T-helper 2 cell treated with Interferon-gamma antibody and Interleukin-4, amounts not matched to agents 5 μg/mL and 100 μg/mL, for 36 hours (primary cell): ENCODE data around the gene NEK1.
A peak's percentile ranks its signal among the peaks of the same experiment; 100 is the strongest.
"Not testable (repeated sequence)": the region's sequence is repeated elsewhere in the genome, so short reads cannot be mapped to it uniquely, and the experiment has no call there.

Experiments used
- DNase-seq: peaks from one replicate; pipeline ENCODE4 v3.0.0; 2021; ENCODE audit warnings: low spot score
- H3K27ac Mint-ChIP-seq: one replicate; pipeline ENCODE4 v1.8.0; 2021; ENCODE audit warnings: mild to moderate bottlenecking, mixed read lengths
- H3K27me3 Mint-ChIP-seq: one replicate; pipeline ENCODE4 v1.8.0; 2021; ENCODE audit warnings: low read depth, mixed read lengths
- H3K36me3 Mint-ChIP-seq: one replicate; pipeline ENCODE4 v1.8.0; 2021; ENCODE audit warnings: low read depth, mixed read lengths
- H3K4me1 Mint-ChIP-seq: one replicate; pipeline ENCODE4 v1.8.0; 2021; ENCODE audit warnings: low read depth, mixed read lengths
- H3K4me3 Mint-ChIP-seq: one replicate; pipeline ENCODE4 v1.8.0; 2022; ENCODE audit warnings: mild to moderate bottlenecking, moderate library complexity, mixed read lengths
- H3K9me3 Mint-ChIP-seq: one replicate; pipeline ENCODE4 v1.8.0; 2021; ENCODE audit warnings: mixed read lengths

NEK1 gene

DNA sequence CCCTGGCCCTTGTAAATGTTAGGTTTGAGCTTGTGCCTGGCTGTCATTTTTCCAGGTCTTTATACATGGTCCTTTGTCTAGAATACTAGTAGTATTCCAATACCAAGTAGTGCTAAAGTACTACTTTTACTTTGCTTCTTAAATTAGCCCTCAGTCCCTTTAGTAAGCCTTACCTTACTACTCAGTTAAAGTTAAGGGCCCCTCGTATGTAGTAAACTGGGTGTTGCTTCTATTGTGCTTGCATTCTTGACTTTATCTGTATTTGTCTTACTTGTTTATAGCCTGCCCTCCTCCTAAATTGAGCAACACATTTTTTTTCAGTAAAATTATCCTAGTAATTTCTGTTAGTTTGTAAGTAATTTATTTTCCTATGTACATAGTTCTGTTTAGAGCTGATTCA is 33.2 kb upstream of the NEK1 start:
- Mint-ChIP-seq H3K36me3 (peaks cover 14% of the 10 kb centered on the region), H3K9me3 (no peaks in the 10 kb centered on the region), H3K4me3 (no peak overlapping the region), H3K27me3 (no peaks in the 10 kb centered on the region), H3K27ac (no peak overlapping the region), H3K4me1 (no peaks in the 10 kb centered on the region)
- no peak for DNase-seq

DNA sequence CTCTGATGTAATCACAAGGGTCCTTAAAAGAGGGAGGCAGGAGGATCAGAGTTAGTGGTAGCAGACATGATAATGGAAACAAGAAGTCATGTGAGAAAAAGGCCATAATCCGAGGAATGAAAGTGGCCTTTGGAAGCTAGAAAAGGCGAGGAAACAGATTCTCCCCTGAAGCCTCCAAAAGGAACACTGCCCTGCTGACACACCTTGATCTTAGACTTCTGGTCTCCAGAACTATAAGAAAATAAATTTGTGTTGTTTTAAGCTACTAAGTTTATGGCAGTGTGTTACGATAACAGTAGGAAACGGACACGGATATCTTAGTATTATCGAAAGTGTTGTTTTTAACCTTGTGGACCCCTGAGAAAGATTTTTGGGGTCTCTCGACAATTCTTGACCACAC is 32.4 kb upstream of the NEK1 start:
- peaks cover 20% of the 10 kb centered on the region for H3K36me3 Mint-ChIP-seq
- DNase-seq: no peak
- no peak overlapping the region for H3K27ac Mint-ChIP-seq
- no peaks in the 10 kb centered on the region for H3K27me3 Mint-ChIP-seq
- H3K9me3 Mint-ChIP-seq: no peaks in the 10 kb centered on the region
- H3K4me1 Mint-ChIP-seq: no peaks in the 10 kb centered on the region
- no peak overlapping the region for H3K4me3 Mint-ChIP-seq

- Mint-ChIP-seq H3K36me3 (peaks cover 44% of the 10 kb centered on the region), H3K4me1 (peaks cover 5% of the 10 kb centered on the region), H3K27ac (no peak overlapping the region), H3K9me3 (no peaks in the 10 kb centered on the region), H3K4me3 (no peak overlapping the region), H3K27me3 (no peaks in the 10 kb centered on the region)
- no peak for DNase-seq
Observed at GRCh38 chr4:169640261-169640870, 28.0 kb upstream of the NEK1 start.

- no peak for DNase-seq
- Mint-ChIP-seq H3K4me3 (no peak overlapping the region), H3K27me3 (no peaks in the 10 kb centered on the region), H3K27ac (no peak overlapping the region), H3K36me3 (peaks cover 41% of the 10 kb centered on the region), H3K9me3 (no peaks in the 10 kb centered on the region), H3K4me1 (peaks cover 13% of the 10 kb centered on the region)
Observed at GRCh38 chr4:169634975-169635374, 22.6 kb upstream of the NEK1 start.

- Mint-ChIP-seq H3K9me3 (no peaks in the 10 kb centered on the region), H3K4me1 (peaks cover 16% of the 10 kb centered on the region), H3K36me3 (peaks cover 27% of the 10 kb centered on the region), H3K27ac (no peak overlapping the region), H3K4me3 (no peak overlapping the region), H3K27me3 (no peaks in the 10 kb centered on the region)
- no peak for DNase-seq
Observed at GRCh38 chr4:169632896-169633295, 20.5 kb upstream of the NEK1 start.

- DNase-seq: no peak
- H3K9me3 Mint-ChIP-seq: no peaks in the 10 kb centered on the region
- no peaks in the 10 kb centered on the region for H3K27me3 Mint-ChIP-seq
- H3K27ac Mint-ChIP-seq: no peak overlapping the region
- H3K4me3 Mint-ChIP-seq: no peak overlapping the region
- H3K4me1 Mint-ChIP-seq: peaks cover 30% of the 10 kb centered on the region
- H3K36me3 Mint-ChIP-seq: peaks cover 11% of the 10 kb centered on the region
Observed at GRCh38 chr4:169630069-169630468, 17.7 kb upstream of the NEK1 start.

DNA sequence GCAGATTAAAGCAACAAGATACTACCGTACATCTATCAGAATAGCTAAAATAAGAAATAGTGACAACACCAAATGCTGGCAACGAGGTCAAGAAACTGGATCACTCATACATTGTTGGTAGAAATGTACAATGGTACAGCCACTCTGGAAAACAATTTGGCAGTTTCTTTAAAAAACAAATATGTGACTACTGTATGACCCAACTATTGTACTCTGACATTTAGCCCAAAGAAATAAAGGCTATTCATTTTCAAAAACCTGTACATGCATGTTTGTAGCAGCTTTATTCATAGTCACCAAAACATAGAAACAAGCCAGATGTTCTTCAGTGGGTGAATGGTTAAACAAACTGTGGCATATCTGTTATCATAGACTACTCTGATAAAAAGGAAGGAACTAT is 16.2 kb upstream of the NEK1 start:
- H3K4me1 Mint-ChIP-seq: peaks cover 31% of the 10 kb centered on the region

DNA sequence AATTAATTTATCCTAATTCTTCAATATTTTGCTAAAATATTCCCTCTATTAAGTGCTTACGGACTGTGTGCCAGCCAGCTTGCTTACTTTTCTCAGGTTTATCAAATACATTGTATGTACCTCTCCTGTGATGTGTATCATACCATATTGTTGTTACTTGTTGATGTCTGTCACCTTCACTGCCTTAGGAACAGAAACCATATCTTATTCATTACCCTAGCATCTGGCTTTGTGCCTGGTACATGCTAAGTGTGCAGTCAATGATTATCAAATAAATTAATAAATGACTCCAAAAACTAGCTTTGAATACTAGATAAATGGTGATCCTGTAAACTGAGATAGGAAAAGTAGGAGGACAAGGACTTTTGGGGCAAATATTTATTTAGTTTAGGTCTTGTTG is 14.9 kb upstream of the NEK1 start:
- no peaks in the 10 kb centered on the region for H3K27me3 Mint-ChIP-seq
- peaks cover 37% of the 10 kb centered on the region for H3K4me1 Mint-ChIP-seq
- no peak overlapping the region for H3K4me3 Mint-ChIP-seq
- peaks cover 16% of the 10 kb centered on the region for H3K36me3 Mint-ChIP-seq
- H3K27ac Mint-ChIP-seq: no peak overlapping the region
- H3K9me3 Mint-ChIP-seq: no peaks in the 10 kb centered on the region
- no peak for DNase-seq

More for the DNA sequence above, 16.2 kb upstream of the NEK1 start:
- DNase-seq: no peak
- no peak overlapping the region for H3K4me3 Mint-ChIP-seq
- H3K9me3 Mint-ChIP-seq: no peaks in the 10 kb centered on the region
- no peak overlapping the region for H3K27ac Mint-ChIP-seq
- peaks cover 14% of the 10 kb centered on the region for H3K36me3 Mint-ChIP-seq
- no peaks in the 10 kb centered on the region for H3K27me3 Mint-ChIP-seq

DNA sequence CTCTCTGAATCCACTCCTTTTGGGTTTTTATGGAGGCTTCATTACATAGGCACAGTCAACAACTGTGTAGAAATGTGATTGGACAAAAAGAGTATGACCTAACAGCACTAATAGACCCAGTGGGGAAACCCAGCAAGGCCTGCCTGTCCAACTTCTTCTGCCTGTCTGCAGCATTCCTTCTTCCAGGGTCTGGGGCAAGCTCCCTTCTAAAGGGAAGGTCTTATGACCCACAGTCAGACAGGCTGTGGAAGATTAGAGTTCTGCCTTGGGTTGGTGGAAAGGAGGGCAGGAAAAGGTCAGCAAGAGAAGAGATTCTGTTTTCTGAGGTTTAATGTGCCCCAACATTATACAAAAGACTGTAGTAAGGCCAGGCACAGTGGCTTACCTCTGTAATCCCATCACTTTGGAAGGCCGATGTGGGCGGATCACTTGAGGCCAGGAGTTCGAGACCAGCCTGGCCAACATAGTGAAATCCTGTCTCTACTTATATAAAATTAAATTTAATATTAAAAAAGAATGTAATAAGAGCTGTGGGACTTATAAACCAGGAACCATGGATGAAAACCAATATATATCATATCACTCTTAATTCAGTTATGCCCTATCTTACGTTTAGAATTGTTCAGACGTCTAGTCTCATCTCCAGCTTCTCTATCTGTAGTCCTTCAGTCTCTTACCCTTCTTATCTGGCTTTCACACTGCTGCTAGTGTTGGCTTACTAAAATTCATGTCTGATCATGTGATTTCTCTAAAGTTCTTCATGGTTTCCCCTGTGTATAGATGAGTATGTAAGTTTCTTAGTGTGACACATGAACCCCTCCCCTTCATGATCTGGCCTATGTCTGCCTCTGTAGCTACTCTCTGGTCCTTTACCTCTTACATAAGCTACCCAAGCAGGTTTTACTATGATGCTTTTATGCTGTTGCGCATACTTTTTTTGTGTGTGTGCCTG is 14.2 kb upstream of the NEK1 start:
- DNase-seq: no peak

DNA sequence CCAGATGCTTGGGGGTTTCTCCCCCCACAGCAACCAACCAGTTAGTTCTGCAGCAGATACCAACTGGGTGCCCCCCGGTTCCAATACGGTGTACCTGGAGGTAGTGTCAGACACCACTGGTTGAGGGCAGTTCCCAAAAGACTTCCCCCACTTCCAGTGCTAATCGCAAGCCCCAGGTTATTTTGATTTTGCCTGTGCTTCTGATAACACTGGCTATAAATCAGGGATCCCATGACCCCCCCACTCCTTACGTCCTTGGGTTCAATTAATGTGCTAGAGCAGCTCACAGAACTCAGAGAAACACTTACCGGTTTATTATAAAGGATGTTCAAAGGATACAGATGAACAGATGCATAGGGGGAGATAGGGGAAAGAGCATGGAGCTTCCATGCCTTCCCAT is 13.5 kb upstream of the NEK1 start:
- no peak for DNase-seq
- H3K27me3 Mint-ChIP-seq: no peaks in the 10 kb centered on the region
- H3K9me3 Mint-ChIP-seq: no peaks in the 10 kb centered on the region
- H3K36me3 Mint-ChIP-seq: peaks cover 10% of the 10 kb centered on the region
- H3K4me1 Mint-ChIP-seq: peaks cover 42% of the 10 kb centered on the region
- H3K4me3 Mint-ChIP-seq: no peak overlapping the region
- H3K27ac Mint-ChIP-seq: no peak overlapping the region

More for the DNA sequence above, 14.2 kb upstream of the NEK1 start:
- Mint-ChIP-seq H3K4me3 (no peak overlapping the region), H3K36me3 (peaks cover 15% of the 10 kb centered on the region), H3K9me3 (no peaks in the 10 kb centered on the region), H3K27me3 (no peaks in the 10 kb centered on the region), H3K4me1 (peaks cover 42% of the 10 kb centered on the region), H3K27ac (no peak overlapping the region)

DNA sequence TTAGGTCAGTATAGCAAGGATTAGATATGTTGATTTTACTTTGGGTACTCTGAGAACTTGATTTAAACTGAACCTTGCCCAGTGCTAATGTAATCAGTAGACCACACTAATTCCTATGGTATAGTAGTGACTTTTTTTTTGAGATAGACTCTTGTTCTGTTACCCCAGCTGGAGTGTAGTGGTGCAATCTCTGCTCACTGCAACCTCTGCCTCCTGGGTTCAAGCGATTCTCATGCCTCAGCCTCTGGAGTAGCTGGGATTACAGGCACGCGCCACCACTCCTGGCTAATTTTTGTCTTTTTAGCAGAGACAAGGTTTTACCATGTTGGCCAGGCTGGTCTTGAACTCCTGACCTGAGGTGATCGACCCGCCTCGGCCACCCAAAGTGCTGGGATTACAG is 11.6 kb upstream of the NEK1 start:
- H3K36me3 Mint-ChIP-seq, H3K27me3 Mint-ChIP-seq, H3K27ac Mint-ChIP-seq, H3K4me3 Mint-ChIP-seq, DNase-seq, H3K9me3 Mint-ChIP-seq: not testable (repeated sequence)
- peaks cover 43% of the 10 kb centered on the region for H3K4me1 Mint-ChIP-seq

GRCh38 chr4:169622566-169622965 is 10.2 kb upstream of the NEK1 start:
- peak overlapping the region; percentile 63 for H3K27ac Mint-ChIP-seq
- H3K36me3 Mint-ChIP-seq: peaks cover 6% of the 10 kb centered on the region
- peaks cover 53% of the 10 kb centered on the region for H3K4me1 Mint-ChIP-seq
- H3K9me3 Mint-ChIP-seq: no peaks in the 10 kb centered on the region
- H3K27me3 Mint-ChIP-seq: no peaks in the 10 kb centered on the region
- no peak for DNase-seq
- peak overlapping the region; percentile 73 for H3K4me3 Mint-ChIP-seq

- DNase-seq: peak; percentile 35
- H3K4me1 Mint-ChIP-seq: peaks cover 56% of the 10 kb centered on the region
- no peaks in the 10 kb centered on the region for H3K9me3 Mint-ChIP-seq
- H3K4me3 Mint-ChIP-seq: peak overlapping the region; percentile 73
- H3K27ac Mint-ChIP-seq: peak overlapping the region; percentile 84
- H3K36me3 Mint-ChIP-seq: peaks cover 6% of the 10 kb centered on the region
- H3K27me3 Mint-ChIP-seq: no peaks in the 10 kb centered on the region
Observed at GRCh38 chr4:169621731-169622492, 9.5 kb upstream of the NEK1 start.

DNA sequence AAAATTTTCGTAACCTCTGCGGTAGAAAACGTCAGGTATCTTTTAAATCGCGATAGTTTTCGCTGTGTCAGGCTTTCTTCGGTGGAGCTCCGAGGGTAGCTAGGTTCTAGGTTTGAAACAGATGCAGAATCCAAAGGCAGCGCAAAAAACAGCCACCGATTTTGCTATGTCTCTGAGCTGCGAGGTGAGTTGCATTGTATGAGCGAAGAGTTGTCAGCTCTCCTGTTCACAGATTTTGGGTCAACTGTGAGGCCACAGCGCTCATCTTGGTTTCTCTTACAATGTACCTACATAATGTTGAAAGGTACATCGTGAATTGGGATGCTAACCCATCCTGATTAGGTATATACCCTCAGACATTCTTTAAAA is 8.5 kb upstream of the NEK1 start:
- Mint-ChIP-seq H3K27me3 (no peaks in the 10 kb centered on the region), H3K4me3 (peak overlapping the region; percentile 99), H3K4me1 (peaks cover 56% of the 10 kb centered on the region), H3K36me3 (peaks cover 6% of the 10 kb centered on the region), H3K27ac (peak overlapping the region; percentile 99), H3K9me3 (no peaks in the 10 kb centered on the region)
- DNase-seq: peak; percentile 19
